SIG-M5 (cell line): ENCODE measurements around the gene ITSN2.
"Not testable (repeated sequence)": the region's sequence is repeated elsewhere in the genome, so short reads cannot be mapped to it uniquely, and the experiment has no call there.

Source experiments
- DNase-seq: peaks from one replicate; lab custom pipeline; 2025; lab: John Stamatoyannopoulos, UW

Gene ITSN2

DNA sequence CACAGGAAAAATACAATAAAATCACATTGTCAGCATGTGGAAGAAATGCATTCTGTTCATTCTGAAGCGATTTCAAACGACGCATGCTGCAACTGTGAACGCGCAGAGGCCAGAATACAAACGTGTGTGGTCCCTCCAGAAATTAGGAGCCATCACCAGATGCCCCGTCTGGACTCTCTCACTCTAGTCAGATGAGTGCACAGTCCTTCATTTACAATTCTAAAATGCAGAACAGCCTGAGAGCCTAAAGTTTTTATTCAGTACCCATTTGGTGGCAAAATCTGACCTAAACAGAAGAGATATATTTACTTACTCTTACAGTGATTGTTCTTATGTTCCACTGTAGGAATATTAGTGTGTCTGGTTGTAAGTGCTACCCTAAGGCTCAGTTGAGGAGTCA, 148.9 kb downstream of the ITSN2 start:
- no peak for DNase-seq

DNA sequence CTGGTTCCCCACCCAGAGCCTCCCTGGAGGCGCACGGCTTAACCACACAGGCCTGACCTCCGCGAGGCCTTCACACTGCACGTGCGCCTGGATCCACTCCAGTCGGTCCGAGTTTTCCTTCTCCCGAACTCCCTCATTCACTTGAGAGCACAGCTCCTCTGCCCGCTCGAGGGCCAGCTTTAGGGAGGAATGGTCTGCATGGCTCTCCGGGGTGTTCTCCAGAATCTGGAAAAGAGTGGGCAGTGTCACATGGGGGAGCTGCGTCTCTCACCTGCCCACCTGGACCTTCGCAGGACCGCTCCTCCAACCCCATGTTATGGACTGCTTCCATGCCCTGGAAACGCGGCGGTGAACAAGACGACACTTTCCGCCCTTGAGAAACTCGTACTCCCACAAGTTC, 149.6 kb downstream of the ITSN2 start:
- no peak for DNase-seq

DNA sequence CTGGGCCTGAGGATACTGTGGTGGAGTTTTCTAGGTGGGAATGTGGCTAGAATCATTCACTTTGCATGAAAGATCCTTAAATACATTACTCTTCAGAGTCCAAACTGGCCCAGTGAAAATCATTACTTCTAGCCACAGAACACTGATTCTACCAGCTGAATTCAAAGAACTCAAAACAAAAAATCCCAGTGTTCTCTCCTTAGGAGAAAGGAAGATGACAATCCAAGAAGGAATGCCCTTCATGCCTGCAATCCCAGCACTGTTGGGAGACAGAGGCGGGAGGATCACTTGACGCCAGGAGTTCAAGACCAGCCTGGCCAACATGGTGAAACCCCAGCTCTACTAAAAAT, 150.3 kb downstream of the ITSN2 start:
- DNase-seq: no peak

DNA sequence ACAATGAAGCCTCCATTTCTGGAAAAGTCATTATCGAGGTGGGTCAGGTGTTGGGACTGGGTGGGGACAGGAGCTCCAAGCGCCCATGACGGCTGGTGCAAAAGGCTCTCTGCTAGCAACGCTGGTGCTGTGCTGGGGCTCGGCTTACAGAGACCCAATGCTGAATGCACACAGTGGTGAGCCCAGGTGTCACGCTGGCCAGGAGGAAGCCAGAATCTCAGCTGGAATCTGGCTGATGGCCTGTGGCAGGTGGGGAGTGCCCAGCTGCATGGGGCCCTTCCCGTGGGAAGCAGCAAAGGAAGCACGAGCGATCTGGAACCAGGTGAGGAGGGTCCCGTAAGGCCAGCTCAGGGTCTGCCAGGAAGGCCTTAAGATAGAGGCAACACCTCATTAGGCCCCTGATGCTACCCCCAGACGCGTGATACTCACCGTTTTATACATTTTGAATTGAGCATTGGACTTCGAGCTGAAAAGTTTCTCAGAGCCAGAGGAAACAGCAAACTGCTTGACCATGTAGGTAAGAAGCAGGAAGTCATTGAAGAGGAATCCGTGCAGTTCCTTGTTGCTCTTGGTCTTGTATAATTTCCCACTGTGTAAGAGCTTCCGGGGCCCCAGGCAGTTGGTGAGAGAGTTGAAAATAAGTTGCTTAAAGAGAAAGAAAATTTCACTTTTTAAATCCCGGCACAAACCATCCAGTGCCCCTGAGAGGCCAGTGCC, 150.8 kb downstream of the ITSN2 start:
- no peak for DNase-seq

DNA sequence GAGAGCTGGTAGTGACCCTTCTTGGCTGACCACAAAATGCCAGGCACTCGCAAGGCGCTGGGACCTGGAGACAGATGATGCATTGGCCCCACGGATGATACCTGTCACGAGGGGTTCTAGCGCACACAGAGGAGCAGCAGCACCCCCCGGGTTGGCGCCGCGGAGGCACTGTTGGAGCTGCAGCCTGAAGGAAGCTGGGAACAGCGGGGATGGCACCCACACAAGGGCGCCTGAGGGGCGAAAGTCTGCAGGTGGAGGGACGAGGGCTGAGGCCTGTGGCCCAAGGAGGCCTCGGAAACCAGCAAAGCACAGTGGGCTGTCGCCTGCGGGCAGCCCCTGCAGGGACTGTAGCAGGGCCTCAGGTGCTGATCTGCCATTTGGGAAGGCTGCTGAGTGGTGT, 151.8 kb downstream of the ITSN2 start:
- DNase-seq: no peak

DNA sequence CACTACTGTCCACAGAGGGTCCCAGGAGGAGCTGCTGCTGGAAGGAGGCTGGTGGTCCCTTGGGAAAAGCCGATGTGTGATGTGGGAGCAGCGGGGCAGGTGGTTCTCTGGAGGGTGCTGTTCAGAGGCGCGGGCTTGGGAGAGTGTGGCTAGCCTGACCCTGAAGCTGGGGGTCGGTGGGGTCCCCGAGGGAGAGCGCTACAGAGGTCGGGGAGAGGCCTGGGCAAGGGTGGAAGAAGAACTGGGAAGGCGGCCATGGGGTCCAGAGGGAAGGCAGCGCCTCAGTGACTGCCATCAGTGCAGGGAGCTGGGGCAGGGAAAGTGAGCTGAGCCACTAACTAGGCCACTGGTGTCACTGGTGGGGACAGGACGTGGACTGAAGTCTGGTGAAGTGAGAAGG, 153.0 kb downstream of the ITSN2 start:
- DNase-seq: no peak

DNA sequence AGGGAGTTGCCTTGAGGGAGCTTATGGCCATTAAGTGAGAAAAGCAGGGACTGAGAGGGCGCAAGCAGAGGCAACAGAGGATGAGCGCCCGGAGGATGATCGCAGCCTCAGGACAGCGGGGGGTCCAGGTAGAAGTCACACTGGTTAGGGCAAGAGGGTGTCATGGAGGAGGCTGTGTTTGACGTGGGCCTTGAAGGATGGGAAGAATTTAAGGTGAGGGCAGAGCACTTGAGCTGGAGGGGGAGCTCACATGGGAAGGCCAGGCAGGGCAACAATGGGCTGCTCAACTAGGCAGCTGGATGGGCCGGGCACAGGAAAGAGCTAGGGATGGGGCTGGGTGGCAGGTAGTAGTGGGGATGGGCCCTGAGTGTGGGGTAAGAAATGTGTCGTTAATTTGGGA, 153.6 kb downstream of the ITSN2 start:
- DNase-seq: no peak

DNA sequence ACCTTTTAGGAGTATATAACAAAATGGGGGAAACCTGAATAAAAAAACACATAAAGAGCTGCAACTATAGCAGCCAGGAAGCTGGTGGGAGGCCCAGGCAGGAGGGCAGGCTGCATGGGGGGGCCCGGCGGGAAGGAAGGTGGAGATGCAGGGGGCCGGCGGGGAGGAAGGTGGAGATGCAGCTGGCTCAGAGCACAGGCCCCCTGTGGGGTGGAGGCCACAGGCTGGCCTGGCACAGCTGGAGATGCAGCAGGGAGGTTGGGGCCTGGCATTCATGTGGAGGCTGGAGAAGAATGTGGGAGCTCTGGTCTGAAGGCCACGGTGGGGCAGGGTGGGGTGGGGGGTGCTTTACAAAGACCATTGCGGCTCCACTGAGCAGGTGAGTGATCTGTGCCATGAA, 154.1 kb downstream of the ITSN2 start:
- DNase-seq: no peak

DNA sequence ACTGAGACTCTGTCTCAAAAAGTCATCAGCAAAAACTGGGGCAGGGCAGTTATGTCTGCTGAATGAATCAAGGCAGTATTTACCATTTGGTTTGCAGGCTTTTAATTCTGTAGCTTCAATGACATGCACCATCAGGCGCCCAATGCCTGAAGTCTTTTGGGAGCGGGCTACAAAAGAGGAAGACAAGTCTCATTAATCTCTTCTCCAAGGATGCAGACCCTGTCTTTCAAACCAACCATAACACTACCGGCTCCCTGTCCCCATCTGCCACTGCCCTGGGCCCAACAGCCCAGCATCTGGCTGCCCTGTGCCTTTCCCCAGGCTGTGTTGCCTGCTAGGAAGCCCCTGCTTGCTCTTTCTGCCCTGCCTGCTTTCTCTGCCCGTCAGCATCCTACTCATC, 155.2 kb downstream of the ITSN2 start:
- DNase-seq: no peak

DNA sequence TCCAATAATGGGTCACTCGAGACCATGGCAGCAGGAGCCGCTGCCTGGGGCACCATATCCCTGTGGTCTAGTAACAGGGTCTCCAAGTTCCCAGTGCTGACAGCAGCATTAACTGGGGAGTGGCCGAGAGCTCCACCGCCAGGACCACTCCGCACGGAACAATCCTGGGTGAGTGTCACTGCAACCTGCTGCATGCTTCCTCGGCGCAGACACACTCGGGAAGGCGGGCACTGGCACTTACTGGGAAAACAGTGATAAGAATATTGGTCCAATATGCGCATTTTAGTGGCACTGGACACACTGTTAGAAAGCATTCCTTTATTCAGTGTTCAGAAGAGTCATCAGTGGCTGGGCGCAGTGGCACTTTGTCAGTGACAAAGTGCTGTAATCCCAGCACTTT, 155.8 kb downstream of the ITSN2 start:
- no peak for DNase-seq

DNA sequence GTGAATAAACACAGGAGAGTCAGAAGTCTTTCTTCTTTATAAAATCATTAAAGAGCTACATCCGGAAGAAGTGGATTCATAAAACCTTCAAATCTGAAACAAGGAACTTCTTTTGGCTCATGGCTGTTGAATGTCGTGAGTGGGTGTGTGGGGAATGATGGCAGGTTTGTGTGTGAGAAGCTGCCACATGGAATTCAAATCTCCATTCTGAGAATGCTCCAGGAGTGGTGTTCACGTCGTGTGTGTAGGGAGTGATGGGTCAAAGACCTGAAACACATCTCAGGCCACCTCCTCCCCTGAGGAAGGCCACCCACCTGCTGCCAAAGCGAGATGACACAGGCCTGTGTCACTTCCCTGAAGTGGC, 156.6 kb downstream of the ITSN2 start:
- DNase-seq: no peak

DNA sequence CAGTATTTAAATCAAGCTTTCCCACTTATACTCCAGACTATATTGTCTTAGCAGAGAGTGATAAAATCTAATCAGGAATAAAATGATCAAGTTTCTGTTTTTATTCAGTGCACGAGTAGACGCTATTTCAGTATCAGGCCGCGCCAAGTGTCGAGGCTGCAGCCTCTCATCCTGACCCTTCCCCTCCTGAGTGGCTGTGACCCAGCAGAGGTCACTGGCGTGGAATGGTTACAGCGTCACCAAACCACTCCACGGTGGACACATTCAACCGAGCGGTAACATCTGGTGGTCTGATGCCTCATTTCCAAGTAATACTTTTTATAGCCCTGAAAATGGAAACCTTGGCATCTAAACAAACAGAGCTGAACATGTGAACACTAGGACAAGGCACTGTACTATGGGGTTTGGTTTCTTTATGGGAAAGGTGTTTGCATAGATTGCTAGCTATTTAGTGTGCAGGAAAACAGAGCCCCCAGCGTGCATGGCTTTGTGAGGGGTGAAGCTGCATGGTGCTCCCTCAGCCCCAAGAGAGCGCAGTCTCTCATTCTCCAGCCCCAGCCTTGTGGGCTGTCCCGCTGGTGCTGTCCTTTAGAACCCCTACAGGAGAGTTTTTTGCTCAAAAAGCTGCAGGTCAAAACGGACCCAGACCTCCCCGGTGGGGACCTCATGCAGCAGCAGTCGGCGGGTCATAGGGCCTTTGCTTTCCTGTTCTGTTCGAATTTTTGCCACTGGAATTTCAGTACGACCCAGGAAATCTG, 157.1 kb downstream of the ITSN2 start:
- DNase-seq: no peak

DNA sequence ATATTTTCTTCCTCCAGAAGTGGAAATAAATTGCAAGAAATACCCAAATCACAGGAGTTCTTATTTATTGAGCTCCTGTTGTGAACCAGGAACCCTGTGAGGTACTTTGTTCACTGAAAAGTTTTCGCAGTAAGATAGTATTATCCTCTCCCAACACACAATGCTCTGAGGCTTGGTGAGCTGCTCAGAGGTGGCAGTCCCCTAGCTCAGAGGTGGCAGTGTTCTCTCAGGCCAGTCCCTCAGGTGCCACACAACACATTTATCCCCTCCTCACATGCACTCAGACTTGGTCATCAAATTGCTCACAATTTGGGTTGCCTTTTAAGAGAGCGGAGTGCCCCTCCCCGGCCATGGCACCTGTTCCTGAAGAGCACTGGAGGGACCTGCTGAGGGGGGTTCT, 159.5 kb downstream of the ITSN2 start:
- no peak for DNase-seq

DNA sequence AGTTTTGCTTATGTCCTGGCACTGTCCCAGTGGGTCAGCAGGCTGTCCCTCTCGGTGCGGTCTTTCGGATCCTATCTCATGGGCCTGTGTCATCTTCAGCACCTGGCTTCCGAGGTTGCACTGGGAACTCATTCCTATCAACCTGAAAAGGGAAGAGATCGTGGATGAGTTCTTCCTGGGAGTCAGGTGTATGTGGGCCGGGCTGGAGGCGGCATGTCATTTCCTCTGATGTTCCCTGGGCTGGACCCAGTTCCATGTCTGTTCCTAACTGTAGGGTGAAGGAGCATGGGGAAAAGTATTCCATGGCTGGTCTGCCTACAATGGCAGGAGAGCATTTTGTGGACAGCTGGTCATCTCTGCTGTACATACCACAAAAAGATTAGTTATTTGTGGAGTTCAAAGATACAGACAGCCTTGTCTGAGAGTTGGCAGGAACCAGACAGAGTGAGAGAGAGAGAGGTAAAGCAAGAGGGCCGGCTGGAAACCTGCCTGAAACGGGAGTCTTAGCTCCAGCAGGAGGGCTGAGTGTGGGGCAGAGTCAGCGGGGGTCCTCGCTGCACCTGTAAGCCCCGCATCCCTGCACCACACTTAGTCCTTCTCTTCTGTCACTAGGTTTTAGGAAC, 160.3 kb downstream of the ITSN2 start:
- no peak for DNase-seq

DNA sequence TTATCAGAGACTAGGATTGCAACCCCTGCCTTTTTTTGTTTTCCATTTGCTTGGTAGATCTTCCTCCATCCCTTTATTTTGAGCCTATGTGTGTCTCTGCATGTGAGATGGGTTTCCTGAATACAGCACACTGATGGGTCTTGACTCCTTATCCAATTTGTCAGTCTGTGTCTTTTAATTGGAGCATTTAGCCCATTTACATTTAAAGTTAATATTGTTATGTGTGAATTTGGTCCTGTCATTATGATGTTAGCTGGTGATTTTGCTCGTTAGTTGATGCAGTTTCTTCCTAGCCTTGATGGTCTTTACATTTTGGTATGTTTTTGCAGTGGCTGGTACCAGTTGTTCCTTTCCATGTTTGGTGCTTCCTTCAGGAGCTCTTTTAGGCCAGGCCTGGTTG, 163.1 kb downstream of the ITSN2 start:
- DNase-seq: not testable (repeated sequence)

DNA sequence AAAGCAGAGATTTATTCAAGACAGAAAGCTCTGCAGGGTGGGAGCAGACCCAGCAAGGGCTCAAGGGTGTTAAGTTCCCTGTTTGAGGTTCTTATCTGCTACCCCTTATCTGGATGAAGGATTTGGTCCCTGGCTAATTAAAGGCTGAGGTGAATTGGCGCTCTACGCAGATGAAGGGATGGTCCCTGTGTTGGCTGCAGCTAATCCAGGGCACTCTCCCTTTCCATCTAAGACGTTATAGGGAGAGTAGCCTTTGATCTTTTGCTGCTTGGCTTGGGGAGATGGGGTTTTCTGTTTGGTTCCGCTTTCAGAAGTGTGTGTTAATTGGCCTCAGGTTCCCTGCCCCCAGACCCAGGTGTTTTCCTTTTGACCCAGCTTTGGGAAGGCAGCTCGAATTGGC, 168.5 kb downstream of the ITSN2 start:
- no peak for DNase-seq

DNA sequence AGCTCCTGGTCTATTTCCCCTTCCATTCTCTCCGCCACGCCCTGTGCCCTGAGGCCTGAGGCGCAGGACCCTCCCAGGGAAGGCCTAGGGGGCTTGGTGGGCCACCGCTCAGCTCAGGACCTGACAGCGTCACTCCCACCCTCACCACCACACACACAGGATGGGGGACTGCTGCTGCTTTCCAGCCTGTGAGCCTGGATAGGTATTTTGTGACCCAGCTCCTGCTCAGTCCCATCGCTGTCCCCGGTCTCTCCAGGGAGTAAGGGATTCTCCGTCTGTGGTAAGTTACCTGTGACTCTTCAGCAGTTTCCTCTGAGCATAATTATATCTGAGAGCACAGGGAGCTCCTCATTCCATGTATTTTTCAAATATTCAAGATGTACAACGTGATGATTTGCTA, 169.2 kb downstream of the ITSN2 start:
- DNase-seq: no peak

DNA sequence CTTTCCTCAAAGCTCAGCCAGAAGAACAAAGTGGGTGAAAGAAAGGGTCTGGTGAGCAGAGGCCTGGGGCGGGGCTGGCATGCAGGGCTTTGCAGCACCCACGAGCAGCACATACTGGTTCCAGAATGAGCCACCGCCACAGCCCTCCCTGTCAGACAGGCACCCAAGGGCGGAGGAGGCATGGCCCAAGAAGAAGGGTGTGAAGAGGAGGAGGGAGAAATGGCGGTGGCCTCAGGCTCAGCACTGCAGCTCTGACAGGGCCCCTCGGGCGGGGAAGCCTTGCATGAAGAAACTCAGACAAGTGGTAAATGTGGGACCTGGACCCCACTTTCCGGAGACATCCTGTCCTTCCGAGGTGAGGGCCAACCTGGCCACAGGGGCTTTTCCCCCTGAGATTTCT, 169.8 kb downstream of the ITSN2 start:
- DNase-seq: no peak

DNA sequence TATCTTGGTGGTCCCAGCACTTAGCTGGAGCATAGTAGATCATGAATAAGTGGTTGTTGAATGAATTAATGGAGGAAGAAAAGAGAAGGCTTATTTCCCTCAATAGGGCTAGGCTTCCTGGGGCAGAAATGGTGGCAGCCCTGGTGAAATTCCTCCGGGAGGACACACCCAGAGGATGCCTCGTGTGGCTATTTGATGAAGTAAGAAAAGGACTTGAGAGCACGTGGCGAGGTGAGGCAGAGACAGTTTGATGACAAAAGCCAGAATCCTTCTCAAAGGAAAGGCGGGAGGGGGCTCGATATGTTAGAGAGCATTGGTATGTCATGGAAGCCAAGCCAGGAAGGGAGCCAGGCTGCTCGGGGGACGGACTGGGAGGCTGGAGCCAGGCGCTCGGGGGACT, 170.8 kb downstream of the ITSN2 start:
- DNase-seq: no peak

DNA sequence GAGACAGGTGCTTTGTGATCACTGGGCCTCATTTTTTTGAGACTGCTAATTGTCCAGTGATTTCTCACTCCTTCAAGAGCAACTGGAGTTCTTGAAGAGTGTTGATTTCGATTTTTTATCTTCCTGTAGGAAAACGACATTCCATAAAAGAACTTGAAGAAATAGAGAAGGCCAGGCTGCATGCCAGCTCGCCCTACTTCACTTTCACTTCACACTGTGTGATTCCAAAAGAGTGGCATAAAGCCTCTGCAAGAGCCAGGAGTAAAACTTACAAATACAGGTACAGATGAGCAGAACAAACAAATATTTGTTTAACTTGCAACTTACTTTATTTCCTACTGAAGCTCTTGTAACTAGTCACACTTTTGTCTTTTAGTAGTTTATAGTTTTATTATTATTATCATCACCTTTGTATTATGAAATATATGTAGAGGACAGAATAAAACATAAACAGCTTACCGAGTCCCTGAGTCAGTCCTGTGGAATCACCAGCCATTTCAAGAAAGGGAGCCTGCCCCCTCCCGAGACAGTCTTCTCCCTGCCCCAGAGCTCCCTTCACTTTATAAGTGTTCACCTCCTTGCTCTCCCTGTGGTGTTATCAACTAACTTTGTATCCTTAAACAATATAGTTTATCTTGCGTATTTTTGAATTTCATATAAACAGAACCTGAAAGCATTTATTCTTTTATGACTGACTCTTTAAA, 176.8 kb downstream of the ITSN2 start:
- no peak for DNase-seq

DNA sequence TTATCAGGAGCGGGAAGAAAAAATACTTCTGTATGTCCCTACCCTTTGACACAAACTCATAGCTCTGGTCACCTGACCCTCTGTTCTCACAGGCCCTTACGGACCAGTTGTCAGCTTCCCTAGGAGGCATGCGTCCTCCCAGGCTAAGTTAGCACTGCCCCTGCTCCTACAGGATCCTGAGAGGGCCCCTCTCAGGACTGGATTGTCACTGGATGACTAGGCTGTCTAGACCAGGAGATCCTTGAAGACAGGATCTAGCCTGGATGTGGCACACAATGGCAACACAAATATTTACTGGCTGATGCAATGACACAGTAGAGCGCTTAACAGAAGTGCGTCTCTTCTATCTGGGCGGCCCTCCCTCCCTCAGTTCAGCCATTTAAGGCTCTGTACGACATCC, 177.8 kb downstream of the ITSN2 start:
- DNase-seq: no peak

DNA sequence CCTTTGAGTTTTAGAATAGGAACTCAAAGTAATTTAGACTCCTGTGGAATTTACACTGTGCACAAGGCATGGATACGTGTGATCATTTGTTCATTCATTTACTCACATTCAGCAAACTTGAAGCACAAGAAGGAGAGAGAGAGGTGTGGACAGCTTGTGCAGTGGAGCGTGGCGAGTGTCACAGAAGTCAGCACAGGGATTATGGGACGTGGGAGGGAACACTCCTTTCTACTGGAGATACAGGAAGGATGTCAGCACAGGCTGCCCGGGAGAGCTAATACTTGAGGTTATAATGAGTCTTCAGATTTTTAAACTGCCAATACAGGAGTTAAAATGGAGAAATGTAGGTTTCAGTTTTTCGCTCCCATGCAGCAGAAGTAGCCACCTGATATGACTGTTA, 178.5 kb downstream of the ITSN2 start:
- no peak for DNase-seq

DNA sequence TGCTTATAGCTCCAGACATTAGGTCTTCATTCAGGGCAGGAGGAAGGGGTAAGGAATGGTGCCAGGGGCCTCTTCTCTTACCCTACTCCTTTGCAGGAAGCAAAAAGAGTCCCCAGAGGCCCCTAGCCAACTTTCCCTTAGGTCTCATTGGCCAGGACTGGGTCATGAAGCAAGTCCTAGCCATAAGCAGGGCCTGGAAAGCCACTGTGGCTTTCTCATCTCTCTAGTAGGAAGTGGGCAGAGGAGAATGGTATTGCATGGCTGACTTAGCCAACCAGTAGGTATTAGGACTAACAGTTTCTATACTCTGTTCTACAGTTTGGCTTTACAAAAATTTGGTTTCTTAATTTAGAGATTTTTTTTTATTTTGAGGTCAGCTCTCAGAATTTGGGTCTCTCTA, 180.7 kb downstream of the ITSN2 start:
- DNase-seq: no peak
